Panc1 (cell line): ENCODE measurements around the gene IRGQ.

Experiments used
- CTCF ChIP-seq: fragments of 450-650 bp; IDR thresholded peaks from 2 replicates; pipeline ENCODE4 v1.5.1; 2017; ENCODE audit warnings: mild to moderate bottlenecking
- POLR2AphosphoS5 ChIP-seq: IDR thresholded peaks from 2 replicates; pipeline ENCODE4 v1.6.1; 2012; ENCODE audit warnings: mild to moderate bottlenecking, low read depth, low read length, moderate library complexity
- SIN3A ChIP-seq: IDR thresholded peaks from 2 replicates; pipeline ENCODE4 v1.6.1; 2012; ENCODE audit warnings: low read depth, mild to moderate bottlenecking, low read length, moderate library complexity, borderline replicate concordance; ENCODE audit not compliant: insufficient read depth

DNA sequence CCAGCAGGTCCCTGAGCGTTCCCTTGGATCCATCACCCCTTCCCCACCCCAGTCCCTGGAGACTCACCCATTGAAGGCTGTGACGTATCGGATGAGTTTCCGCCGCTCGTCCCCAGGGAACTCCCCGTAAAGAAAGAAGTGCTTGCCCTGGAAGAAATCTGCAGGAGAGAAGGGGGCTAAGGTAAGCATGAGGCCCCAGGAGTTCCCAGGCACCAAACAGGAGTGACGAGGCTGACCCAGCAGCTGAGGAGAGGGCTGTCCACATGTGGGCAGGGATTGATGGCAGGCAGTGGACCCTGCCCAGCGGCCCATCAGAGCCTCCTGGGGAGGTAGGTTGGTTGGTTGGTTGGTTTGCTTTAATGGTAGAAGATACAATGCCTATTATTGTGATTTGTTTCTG is 51.9 kb downstream of the IRGQ start:
- TF ChIP-seq CTCF (no peak), POLR2AphosphoS5 (no peak), SIN3A (no peak)
